ENCODE data around the gene TSR1. TPM values are rescaled to one million over a fixed set of nuclear protein-coding genes. Genes with fewer than 3 reads are reported as not detected.
A peak's percentile ranks its signal among the peaks of the same experiment; 100 is the strongest.

TSR1 gene
- polyA plus RNA-seq (2013, experiment 1 of 2; ENCODE audit: insufficient read length) = 51.5 TPM
- 32.0 TPM for polyA plus RNA-seq (2013, experiment 2 of 2; ENCODE audit: insufficient read length)

GRCh38 chr17:2336215-2336851 is at the start of gene TSR1:
Gene TSR1 (minus strand): TSS chr17:2336457. CDS start chr17:2336427, 30 bp downstream.
- peak; percentile 92 for DNase-seq

GRCh38 chr17:2385240-2386210 is 49.3 kb upstream of the TSR1 start:
- no peak for DNase-seq

GRCh38 chr17:2384439-2385127 is 48.3 kb upstream of the TSR1 start:
- DNase-seq = no peak

- DNase-seq = no peak
These were observed 47.4 kb upstream of the TSR1 start for GRCh38 chr17:2383628-2384167.

GRCh38 chr17:2380950-2381649 is 44.8 kb upstream of the TSR1 start:
- no peak for DNase-seq

- DNase-seq = no peak
These were observed 44.1 kb upstream of the TSR1 start for GRCh38 chr17:2380226-2380922.

GRCh38 chr17:2379489-2380225 is 43.4 kb upstream of the TSR1 start:
- DNase-seq = no peak

- DNase-seq = no peak
These were observed 42.6 kb upstream of the TSR1 start for GRCh38 chr17:2378905-2379304.

GRCh38 chr17:2377659-2378058 is 41.4 kb upstream of the TSR1 start:
- DNase-seq = no peak

- no peak for DNase-seq
These were observed 39.9 kb upstream of the TSR1 start for GRCh38 chr17:2376107-2376506.

GRCh38 chr17:2375406-2375805 is 39.1 kb upstream of the TSR1 start:
- DNase-seq = no peak

GRCh38 chr17:2374549-2375285 is 38.5 kb upstream of the TSR1 start:
- DNase-seq = no peak

- no peak for DNase-seq
These were observed 36.9 kb upstream of the TSR1 start for GRCh38 chr17:2373179-2373578.

- no peak for DNase-seq
These were observed 36.4 kb upstream of the TSR1 start for GRCh38 chr17:2372681-2373080.

- no peak for DNase-seq
These were observed 35.9 kb upstream of the TSR1 start for GRCh38 chr17:2372180-2372579.

- no peak for DNase-seq
These were observed 35.2 kb upstream of the TSR1 start for GRCh38 chr17:2371183-2372130.

GRCh38 chr17:2370211-2370589 is 33.9 kb upstream of the TSR1 start:
- DNase-seq = no peak

- DNase-seq = no peak
These were observed 33.4 kb upstream of the TSR1 start for GRCh38 chr17:2369551-2370210.
